HG03039 (cell line): ENCODE results near the gene PKP3.
"Not testable (repeated sequence)": the region's sequence is repeated elsewhere in the genome, so short reads cannot be mapped to it uniquely, and the experiment has no call there.

Experiments
- ATAC-seq: cut with Tn5 transposase; IDR thresholded peaks from one replicate; pipeline ENCODE4 v1.9.1; 2021; ENCODE audit warnings: mild to moderate bottlenecking, moderate library complexity; ENCODE audit not compliant: unreplicated experiment

The PKP3 gene

GRCh38 chr11:393219-394033, 583 bp upstream of the PKP3 start:
- ATAC-seq: no peak

GRCh38 chr11:394858-395655, 1.0 kb downstream of the PKP3 start:
- no peak for ATAC-seq

- ATAC-seq: no peak
These were observed 1.9 kb downstream of the PKP3 start for GRCh38 chr11:395866-396265.

GRCh38 chr11:396511-396947, 2.5 kb downstream of the PKP3 start:
- ATAC-seq: no peak

GRCh38 chr11:396948-397548, 3.0 kb downstream of the PKP3 start:
- no peak for ATAC-seq

GRCh38 chr11:398826-399225, 4.8 kb downstream of the PKP3 start:
- ATAC-seq: no peak

GRCh38 chr11:399731-400211, 5.8 kb downstream of the PKP3 start:
- no peak for ATAC-seq

- no peak for ATAC-seq
These were observed 6.3 kb downstream of the PKP3 start for GRCh38 chr11:400241-400689.

- ATAC-seq: not testable (repeated sequence)
These were observed 7.2 kb downstream of the PKP3 start for GRCh38 chr11:401196-401595.

GRCh38 chr11:403021-403760, 9.2 kb downstream of the PKP3 start:
- ATAC-seq: no peak

- no peak for ATAC-seq
These were observed 9.9 kb downstream of the PKP3 start for GRCh38 chr11:403761-404431.

GRCh38 chr11:404551-405264, 10.7 kb downstream of the PKP3 start:
- ATAC-seq: no peak

GRCh38 chr11:405323-405953, 11.4 kb downstream of the PKP3 start:
- ATAC-seq: no peak

GRCh38 chr11:405954-406795, 12.2 kb downstream of the PKP3 start:
- no peak for ATAC-seq

- peak; percentile 59 for ATAC-seq
These were observed 13.0 kb downstream of the PKP3 start for GRCh38 chr11:406796-407650.

GRCh38 chr11:407651-408123, 13.7 kb downstream of the PKP3 start:
- no peak for ATAC-seq
